ENCODE results near the gene CACNA2D4.

The CACNA2D4 gene

GRCh38 chr12:1917172-1918070 lies 1.0 kb downstream of the CACNA2D4 start:
- no peak for DNase-seq

- peak; percentile 16 for DNase-seq
Measured at GRCh38 chr12:1916371-1917171, 1.9 kb downstream of the CACNA2D4 start.

- no peak for DNase-seq
Measured at GRCh38 chr12:1915082-1915968, 3.1 kb downstream of the CACNA2D4 start.

DNA sequence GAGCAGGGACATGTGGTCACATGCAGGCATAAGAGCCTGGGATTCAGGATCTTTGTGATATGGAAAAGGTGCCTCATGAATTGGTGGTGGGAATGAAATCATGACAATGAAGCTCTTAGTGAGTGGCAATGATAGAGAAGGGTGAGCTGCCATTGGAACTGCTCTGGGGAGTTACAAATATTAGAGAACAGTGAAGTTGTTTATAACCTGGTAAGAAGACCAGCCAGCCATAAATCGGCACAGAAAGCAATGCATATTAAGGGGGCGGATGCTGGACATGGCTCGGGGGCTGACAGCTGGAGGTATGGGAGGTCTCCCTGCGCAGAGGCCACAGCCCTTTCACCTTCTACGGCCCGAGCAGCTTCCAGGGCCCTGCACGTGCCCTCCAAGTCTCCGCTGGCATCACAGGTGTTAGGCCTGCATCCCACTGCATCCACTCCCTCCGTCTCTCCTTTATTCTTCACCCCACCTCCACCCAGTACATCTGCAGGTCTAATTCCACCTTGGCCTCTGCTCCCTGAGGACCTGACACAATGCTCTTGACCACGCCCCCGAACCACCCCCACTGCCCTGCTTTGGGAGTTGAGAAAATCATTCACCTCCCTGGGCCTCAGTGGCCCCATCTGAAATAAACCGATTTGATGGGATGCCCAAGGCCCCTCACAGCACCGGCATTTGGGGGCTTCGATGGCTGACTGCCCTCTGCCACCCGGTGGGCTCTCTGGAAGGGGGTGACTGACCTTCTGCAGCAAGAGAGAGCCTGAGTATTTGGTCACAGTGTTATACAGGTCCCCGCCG lies 4.1 kb downstream of the CACNA2D4 start:
- DNase-seq: no peak

DNA sequence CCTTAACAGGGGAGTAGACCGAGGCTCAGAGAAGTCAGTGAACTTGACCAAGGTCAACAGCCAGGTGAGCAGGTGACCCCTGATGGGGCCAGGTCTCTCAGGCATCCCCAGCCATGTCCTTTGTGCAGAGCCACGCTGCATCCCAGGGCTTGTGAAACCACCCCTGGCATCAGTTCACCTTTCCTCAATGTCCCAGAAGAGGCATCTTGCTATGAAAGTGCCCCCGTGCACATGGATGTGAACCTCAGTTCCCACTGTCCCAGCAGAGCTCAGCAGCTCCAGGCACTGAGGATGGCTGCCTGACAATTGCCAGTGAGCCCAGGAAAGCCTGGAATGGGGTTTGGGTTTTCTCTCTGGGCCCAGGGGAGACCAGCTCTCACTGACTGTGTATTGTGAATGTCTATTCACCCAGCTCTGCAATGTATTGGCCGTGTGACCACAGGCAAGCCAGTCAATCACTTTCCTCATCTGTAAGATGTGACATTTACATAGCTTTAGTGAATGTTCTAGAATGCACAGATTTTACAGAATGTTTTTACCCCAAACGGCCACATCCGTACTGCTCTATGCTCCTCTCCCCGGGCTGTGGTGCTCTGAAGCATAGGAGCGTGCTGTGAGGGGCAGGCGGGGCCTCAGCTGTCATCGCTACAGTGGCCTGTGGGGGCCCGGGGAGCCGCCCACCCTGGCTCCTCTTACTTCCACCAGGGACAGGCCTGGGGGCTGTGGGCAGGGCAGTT lies 4.9 kb downstream of the CACNA2D4 start:
- DNase-seq: no peak

DNA sequence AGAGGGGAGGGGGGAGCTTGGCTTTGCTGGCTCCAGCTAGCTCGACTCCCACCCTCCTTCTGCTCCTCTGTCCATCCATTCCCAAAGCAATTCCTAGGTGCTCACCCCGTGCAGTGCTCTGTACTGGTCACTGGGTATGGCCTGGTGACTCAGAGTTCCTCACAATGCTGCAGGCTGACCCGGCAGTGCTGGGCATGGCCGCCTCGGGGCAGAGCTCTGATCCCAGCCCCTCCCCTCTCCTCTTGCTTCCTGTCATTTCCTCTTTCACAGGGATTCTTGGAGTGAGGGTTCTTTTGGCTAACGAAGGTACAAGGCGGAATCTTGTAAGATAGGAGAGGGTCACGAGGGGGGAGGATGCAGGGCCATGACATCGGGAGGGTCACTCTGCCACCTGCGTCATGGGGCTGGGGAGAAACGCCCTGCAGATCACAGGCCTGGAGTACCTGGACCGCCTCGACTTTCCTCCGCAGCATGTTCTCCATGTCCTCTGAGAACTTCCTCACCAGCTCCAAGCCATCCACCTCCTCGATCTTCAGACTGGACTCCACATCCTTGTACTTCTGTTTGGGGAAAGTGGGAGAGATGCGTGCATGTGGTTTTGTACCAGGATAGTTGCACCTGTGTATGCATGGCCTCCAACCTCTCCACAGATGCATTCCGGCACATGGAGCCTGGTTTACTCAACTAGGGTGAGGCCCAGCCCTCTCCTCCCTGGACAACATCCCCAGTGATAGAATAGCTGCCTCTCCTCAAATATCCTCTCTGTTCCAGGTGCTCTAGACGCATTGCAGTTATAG lies 5.7 kb downstream of the CACNA2D4 start:
- DNase-seq: no peak

DNA sequence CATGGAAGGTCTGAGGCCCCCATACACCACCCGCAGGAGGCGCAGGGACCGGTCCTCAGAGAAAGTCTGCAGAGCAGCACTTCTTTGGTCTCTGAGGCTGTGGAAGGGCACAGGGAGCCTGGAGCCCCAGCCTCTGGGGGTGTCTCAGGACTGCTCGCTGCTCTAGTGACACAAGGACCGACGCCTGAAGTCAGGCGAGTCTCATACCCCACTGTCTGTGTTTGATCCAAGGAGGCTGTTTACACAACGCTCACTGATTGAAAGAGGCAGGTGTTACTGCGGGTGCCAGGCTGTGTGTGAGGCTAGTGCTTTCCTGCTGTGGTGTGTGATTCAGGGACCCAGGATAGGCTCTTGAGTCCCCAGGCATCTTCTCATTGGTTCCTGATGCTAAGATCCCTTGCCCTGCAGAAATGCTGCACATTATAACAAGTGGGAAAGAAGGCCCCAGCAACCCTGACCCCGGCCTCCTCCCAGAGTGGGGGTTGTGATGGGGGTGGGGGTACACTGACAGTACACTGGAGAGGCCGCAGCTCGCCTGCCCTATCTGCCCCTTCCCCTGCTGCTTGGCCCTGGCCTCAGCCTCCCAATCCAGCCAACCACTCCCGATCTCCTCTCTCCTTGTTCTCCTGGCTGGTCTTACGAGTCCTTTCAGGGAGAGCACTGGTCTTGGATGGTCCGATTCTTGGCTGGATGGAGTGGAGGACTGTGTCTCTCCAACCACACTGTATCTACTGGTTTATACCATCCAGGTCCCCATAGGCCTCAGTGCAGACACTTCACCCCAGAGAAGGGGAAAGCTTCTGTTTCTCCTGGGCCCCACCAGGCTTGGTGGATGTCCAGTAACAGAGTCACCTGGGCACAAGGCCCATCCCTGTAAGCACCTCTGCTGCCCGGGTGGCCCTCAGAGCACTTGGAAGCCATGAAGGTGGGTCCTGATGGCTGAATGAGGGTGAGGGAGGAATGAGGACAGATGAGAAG lies 6.6 kb downstream of the CACNA2D4 start:
- DNase-seq: peak; percentile 16

GRCh38 chr12:1910468-1910867 lies 8.0 kb downstream of the CACNA2D4 start:
- DNase-seq: no peak

DNA sequence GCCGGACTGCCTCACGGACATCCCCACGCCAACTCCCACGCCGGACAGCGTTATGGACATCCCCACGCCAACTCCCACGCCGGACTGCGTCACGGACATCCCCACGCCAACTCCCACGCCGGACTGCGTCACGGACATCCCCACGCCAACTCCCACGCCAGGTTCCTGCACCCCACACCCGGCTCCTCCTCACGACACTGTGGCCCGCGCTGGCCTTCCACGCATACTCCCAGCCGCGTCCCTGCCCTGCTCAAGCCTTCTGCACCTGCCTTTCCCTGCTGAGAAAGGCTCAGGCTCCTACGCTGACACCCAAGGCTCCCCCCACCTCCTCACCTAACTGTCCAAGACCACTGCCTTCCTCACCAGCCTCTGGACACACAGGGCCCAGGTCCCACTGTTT lies 9.7 kb downstream of the CACNA2D4 start:
- no peak for DNase-seq

DNA sequence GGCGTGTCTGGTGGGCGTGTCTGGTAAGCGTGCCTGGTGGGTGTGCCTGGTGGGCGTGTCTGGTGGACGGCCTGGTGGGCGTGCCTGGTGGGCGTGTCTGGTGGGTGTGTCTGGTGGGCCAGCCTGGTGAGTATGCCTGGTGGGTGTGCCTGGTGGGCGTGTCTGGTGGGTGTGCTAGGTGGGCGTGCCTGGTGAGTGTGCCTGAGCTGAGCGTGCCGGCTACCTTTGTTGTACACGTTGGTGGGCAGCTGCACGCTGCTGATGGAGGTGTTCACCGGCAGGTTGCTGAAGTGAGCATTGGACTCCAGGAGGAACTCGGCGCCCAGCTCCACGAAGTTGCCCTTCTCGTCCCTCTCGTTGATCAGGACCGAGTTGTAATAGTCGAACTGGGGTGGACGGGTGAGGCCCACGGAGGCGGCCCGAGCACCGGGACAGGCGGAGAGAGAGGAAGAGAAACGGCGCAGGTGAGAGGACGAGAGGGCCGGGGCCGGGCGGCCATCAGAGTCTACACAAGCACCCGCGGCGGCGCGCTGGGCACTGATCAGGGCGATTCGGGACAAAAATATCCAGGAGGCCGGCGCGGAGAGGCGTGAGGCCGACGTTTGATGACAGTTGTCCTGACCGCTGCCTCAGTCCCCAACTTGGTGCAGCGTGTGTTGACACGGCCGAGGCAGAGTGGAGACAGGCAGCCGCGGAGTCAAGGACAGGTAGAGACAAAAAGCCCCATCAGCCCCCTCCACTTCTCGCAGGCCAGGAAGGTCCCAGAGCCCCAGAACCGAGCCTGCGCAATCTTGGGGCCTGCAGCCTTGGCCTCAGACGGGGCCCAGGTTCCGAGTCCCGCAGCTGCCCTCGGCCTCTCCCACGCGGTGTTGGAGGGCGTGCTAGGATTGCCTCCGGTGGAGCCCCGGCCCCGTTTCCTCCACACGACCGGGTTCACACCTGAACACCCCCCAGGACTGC lies 10.5 kb downstream of the CACNA2D4 start:
- DNase-seq: no peak

GRCh38 chr12:1906579-1906978 lies 11.9 kb downstream of the CACNA2D4 start:
- no peak for DNase-seq

DNA sequence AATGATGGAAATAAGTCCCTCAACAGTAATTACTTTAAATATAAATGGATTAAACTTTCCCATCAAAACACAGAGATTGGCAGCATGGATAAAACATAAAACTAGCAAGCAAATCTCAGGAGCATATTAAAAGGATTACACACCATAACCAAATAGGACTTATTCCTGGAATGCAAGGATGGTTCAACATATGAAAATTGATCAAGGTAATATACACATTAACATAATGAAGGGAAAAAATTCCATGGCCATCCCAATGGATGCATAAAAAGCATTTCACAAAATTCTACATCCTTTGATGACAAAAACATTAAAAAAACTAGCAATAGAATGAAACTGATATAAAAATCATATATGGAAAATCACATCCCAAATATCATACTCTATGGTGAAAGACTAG lies 13.6 kb downstream of the CACNA2D4 start:
- no peak for DNase-seq

- DNase-seq: no peak
Measured at GRCh38 chr12:1896964-1897363, 21.5 kb downstream of the CACNA2D4 start.

- DNase-seq: no peak
Measured at GRCh38 chr12:1890810-1891209, 27.6 kb downstream of the CACNA2D4 start.

DNA sequence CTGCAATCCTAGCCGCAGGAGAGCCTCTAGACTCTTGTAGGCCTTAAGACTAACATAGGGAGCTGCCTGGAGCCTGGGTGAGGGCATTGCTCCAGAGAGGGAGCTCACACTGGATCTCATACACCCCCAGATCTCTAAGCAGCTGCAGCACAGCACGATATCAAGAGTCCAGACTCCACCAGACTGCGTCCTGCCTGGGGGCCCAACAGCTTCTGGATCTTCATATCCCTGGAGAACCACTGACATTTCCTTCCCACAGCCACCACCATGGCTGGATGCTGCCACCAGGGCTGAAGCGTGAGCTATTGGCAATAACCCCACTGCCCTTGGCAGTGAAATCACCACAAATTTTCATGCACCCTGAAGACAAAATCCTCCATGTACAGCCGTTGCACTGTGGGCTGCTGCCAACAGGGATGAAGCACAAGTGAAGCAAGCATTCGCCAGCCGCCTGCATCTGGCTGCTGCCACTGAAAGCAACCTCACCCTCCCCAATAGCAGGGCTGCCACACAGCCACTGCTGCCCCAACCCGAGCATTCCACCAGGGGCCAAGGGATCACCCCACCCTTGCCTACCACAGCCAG lies 28.2 kb downstream of the CACNA2D4 start:
- DNase-seq: no peak

DNA sequence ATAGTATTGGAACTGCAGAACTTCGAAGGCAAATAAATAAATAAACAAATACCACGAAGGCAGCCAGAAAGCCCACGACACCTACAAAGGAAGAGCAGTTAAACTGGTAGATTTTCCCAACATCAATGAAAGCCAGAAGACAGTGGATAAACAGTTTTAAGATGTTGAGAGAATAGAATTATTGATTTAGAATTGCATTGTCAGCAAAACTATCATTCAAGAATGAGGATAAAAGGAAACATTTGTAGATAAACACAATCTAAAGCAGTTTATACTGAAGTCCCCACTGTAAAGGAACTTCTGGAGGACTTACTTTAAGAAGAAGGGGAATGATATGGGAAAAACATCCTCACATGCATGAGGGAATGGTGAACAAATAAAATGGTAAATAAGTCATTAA lies 29.5 kb downstream of the CACNA2D4 start:
- no peak for DNase-seq

- no peak for DNase-seq
Measured at GRCh38 chr12:1886396-1887008, 31.9 kb downstream of the CACNA2D4 start.
